ENCODE results near the gene TMEM243. TPM values are rescaled to one million over a fixed set of nuclear protein-coding genes. Genes with fewer than 3 reads are reported as not detected.

TMEM243 gene
- total and polyA plus RNA-seq, 2 donors (not counting 3 experiments of a cell fraction or from before 2014, with no cell fraction given) = 26.9 to 28.8 TPM

DNA sequence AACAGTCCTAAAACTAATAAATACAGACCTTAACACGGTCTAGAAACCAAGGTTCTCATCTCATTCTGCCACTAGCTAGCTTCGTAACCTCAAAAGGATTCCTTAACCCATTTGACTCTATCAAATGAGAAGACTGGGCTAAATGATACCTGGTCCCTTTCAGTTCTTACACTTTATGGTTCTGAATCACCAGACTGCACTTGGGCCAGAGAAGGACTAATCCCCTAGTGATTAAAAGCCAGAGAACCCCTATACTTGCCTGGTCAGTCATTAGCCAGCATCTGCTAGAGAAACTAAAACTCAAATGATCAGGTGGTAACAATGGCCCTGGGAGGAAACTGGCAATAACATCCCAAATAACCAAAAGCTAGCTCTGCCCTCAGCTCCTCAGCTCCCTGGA lies 16.8 kb downstream of the TMEM243 start:
- no peak overlapping the region for H3K27ac ChIP-seq (ENCODE audit: insufficient read depth, low read depth, low read length)
- no peak overlapping the region for H2AFZ ChIP-seq (ENCODE audit: low read depth, low read length)
- TF ChIP-seq POLR2AphosphoS5 (IDR thresholded peaks at IDR 0.05; ENCODE audit: insufficient read depth, low read depth, low read length) (no peak), EZH2 (IDR thresholded peaks at IDR 0.05; ENCODE audit: borderline replicate concordance, low read depth, low read length, severe bottlenecking) (no peak), GATA2 (IDR thresholded peaks at IDR 0.05; ENCODE audit: insufficient read depth, insufficient read length, low read depth, low read length) (no peak), MYC (IDR thresholded peaks at IDR 0.05; ENCODE audit: low read depth, low read length) (no peak), JUN (IDR thresholded peaks at IDR 0.05; ENCODE audit: borderline replicate concordance, insufficient read depth, insufficient read length, low read depth) (no peak), FOS (IDR thresholded peaks at IDR 0.05; ENCODE audit: borderline replicate concordance, insufficient read depth, low read length) (no peak), MAX (IDR thresholded peaks at IDR 0.05; ENCODE audit: insufficient read depth, insufficient read length) (no peak), POLR2A (IDR thresholded peaks at IDR 0.05; ENCODE audit: low read depth, low read length) (no peak)
- TF ChIP-seq, protein P1, sequence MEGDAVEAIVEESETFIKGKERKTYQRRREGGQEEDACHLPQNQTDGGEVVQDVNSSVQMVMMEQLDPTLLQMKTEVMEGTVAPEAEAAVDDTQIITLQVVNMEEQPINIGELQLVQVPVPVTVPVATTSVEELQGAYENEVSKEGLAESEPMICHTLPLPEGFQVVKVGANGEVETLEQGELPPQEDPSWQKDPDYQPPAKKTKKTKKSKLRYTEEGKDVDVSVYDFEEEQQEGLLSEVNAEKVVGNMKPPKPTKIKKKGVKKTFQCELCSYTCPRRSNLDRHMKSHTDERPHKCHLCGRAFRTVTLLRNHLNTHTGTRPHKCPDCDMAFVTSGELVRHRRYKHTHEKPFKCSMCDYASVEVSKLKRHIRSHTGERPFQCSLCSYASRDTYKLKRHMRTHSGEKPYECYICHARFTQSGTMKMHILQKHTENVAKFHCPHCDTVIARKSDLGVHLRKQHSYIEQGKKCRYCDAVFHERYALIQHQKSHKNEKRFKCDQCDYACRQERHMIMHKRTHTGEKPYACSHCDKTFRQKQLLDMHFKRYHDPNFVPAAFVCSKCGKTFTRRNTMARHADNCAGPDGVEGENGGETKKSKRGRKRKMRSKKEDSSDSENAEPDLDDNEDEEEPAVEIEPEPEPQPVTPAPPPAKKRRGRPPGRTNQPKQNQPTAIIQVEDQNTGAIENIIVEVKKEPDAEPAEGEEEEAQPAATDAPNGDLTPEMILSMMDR (IDR thresholded peaks at IDR 0.05; ENCODE audit: extremely low read depth in 1 of 2, insufficient read depth in 1 of 2, low read depth in 1 of 2, low read length in 2 of 2) = no peak
- no peak overlapping the region for H3K4me2 ChIP-seq (ENCODE audit: insufficient read depth, low read length)
- no peaks in the 10 kb centered on the region for H3K9me3 ChIP-seq (replicated peaks; ENCODE audit: control insufficient read depth, insufficient read depth, low read length)
- H3K9me1 ChIP-seq (replicated peaks; ENCODE audit: control insufficient read depth, extremely low read depth, insufficient read depth, low read length) = no peaks in the 10 kb centered on the region
- no TSS peak for BruUV-seq (replicated peaks)
- POLR2A ChIA-PET = no interaction called here
- no peaks in the 10 kb centered on the region for H4K20me1 ChIP-seq (replicated peaks; ENCODE audit: control insufficient read depth, extremely low read depth, insufficient read depth, low read length)
- peaks cover 2 to 6% of the 10 kb centered on the region in 2 experiments for H3K36me3 ChIP-seq (ENCODE audit: control insufficient read depth in 2 of 2, extremely low read depth in 1 of 2, insufficient read depth in 2 of 2, low read length in 2 of 2)
- CTCF ChIA-PET = interaction anchor here (1.9 kb wide), 1 partner anchor 15 kb away, joined by 8 read pairs; no protein-coding TSS in a partner anchor
- no peaks in the 10 kb centered on the region for H3K27me3 ChIP-seq (ENCODE audit: control insufficient read depth in 2 of 2, insufficient read depth in 2 of 2, low read length in 2 of 2)
- no peak overlapping the region for H3K4me3 ChIP-seq (replicated peaks in 1 of 3; ENCODE audit: insufficient read depth in 1 of 3, low read depth in 1 of 3, low read length in 3 of 3)
- H3K79me2 ChIP-seq (ENCODE audit: control insufficient read depth, insufficient read depth, low read length) = peaks cover 48% of the 10 kb centered on the region
- intact Hi-C loops (cut with micrococcal nuclease) (no loop called here), dilution Hi-C loops (cut with MboI; ENCODE audit: extremely low pct_ligation_motif_present, low sequenced_read_pairs) (no loop called here)
- DNase-seq (ENCODE audit: low read depth, low spot score) (no peak), FAIRE-seq (no peak)
- H3K9ac ChIP-seq (replicated peaks; ENCODE audit: extremely low read depth, insufficient read depth, low read length) = no peak overlapping the region
- H3K4me1 ChIP-seq (ENCODE audit: control insufficient read depth, extremely low read depth, insufficient read depth, low read length) = no peaks in the 10 kb centered on the region

Data from endothelial cell of umbilical vein (primary cell).